NB4 (cell line): ENCODE measurements around the gene ZNF414.

Experiments
- CTCF ChIP-seq: IDR thresholded peaks from one replicate; pipeline ENCODE4 v1.5.1; 2012; ENCODE audit warnings: low read depth, low read length
- MYC ChIP-seq: IDR thresholded peaks from 2 replicates; pipeline ENCODE4 v1.6.1; 2011; ENCODE audit warnings: low read depth, low read length
- POLR2A ChIP-seq: IDR thresholded peaks from 2 replicates; pipeline ENCODE4 v1.6.1; 2011; ENCODE audit warnings: mild to moderate bottlenecking; ENCODE audit not compliant: insufficient read length; ENCODE audit errors: extremely low read depth
- TF ChIP-seq, protein P1 (sequence below): IDR thresholded peaks from 2 replicates; pipeline ENCODE4 v1.6.1; 2011; ENCODE audit warnings: low read depth, low read length

- TF ChIP-seq CTCF (no peak), POLR2A (peak; percentile 13), MYC (0 out of 2 replicates have a peak, but pooled peaks have one; percentile 46)
- TF ChIP-seq, protein P1, sequence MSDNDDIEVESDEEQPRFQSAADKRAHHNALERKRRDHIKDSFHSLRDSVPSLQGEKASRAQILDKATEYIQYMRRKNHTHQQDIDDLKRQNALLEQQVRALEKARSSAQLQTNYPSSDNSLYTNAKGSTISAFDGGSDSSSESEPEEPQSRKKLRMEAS = peak; percentile 9
Observed at GRCh38 chr19:8485561-8486371, 28.2 kb downstream of the ZNF414 start.
